Measurements from ENCODE around the gene TBC1D12. TPM values are rescaled to one million over a fixed set of nuclear protein-coding genes. Genes with fewer than 3 reads are reported as not detected.

The TBC1D12 gene
- total RNA-seq, result 10 to 100 TPM; 20.7 to 26.7 TPM

- TF ChIP-seq, protein P1, sequence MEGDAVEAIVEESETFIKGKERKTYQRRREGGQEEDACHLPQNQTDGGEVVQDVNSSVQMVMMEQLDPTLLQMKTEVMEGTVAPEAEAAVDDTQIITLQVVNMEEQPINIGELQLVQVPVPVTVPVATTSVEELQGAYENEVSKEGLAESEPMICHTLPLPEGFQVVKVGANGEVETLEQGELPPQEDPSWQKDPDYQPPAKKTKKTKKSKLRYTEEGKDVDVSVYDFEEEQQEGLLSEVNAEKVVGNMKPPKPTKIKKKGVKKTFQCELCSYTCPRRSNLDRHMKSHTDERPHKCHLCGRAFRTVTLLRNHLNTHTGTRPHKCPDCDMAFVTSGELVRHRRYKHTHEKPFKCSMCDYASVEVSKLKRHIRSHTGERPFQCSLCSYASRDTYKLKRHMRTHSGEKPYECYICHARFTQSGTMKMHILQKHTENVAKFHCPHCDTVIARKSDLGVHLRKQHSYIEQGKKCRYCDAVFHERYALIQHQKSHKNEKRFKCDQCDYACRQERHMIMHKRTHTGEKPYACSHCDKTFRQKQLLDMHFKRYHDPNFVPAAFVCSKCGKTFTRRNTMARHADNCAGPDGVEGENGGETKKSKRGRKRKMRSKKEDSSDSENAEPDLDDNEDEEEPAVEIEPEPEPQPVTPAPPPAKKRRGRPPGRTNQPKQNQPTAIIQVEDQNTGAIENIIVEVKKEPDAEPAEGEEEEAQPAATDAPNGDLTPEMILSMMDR (IDR thresholded peaks at IDR 0.05), result no peak
- no peaks in the 10 kb centered on the region for H3K27me3 ChIP-seq (replicated peaks; ENCODE audit: insufficient read depth)
- peak within 1 kb of the TSS; percentile 86 to 94 for H3K27ac ChIP-seq
- DNase-seq (ENCODE audit: low spot score), result peak; percentile 78
- ATAC-seq (ENCODE audit: insufficient number of reproducible peaks, low FRiP score, low read depth), result peak; percentile 90
- peak within 1 kb of the TSS; percentile 98 for H3K4me3 ChIP-seq
- no peaks in the 10 kb centered on the region for H3K9me3 ChIP-seq
- H3K4me1 ChIP-seq (ENCODE audit: control insufficient read depth in 1 of 2, low read depth in 2 of 2), result peaks cover 11 to 26% of the 10 kb centered on the region in 2 donors
- H3K36me3 ChIP-seq, result no peaks in the 10 kb centered on the region
Measured at GRCh38 chr10:94402204-94402842, at the start of gene TBC1D12. TBC1D12 (plus strand) TSS chr10:94402541; CDS start chr10:94402614, 73 bp downstream.

DNA sequence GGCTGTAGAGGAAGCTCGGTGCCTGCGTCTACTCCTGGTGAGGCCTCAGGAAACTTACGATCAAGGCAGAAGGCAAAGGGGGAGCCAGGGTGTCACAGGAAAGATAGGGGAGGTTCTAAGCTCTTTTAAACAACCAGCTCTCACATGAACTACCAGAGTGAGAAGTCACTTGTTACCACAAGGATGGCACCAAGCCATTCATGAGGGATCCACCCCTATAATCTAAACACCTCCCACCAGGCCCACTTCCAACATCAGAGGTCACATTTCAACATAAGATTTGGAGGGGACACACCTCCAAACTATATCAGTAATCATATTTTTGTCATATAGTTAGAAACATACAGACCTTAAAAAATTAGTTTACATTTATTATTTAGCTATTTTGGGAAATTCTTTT lies 49.0 kb upstream of the TBC1D12 start:
- no peak for ATAC-seq (ENCODE audit: insufficient number of reproducible peaks, low FRiP score, low read depth)
- TF ChIP-seq, protein P1 (IDR thresholded peaks at IDR 0.05), result no peak
- Histone ChIP-seq H3K27ac (no peak overlapping the region), H3K4me3 (no peak overlapping the region), H3K27me3 (replicated peaks; ENCODE audit: insufficient read depth) (no peaks in the 10 kb centered on the region), H3K4me1 (ENCODE audit: control insufficient read depth in 1 of 2, low read depth in 2 of 2) (no peaks in the 10 kb centered on the region), H3K9me3 (no peaks in the 10 kb centered on the region), H3K36me3 (peaks cover 10% of the 10 kb centered on the region)
- DNase-seq (ENCODE audit: low spot score), result no peak

GRCh38 chr10:94355841-94356240 lies 46.5 kb upstream of the TBC1D12 start:
- Histone ChIP-seq H3K27ac (no peak overlapping the region), H3K27me3 (replicated peaks; ENCODE audit: insufficient read depth) (no peaks in the 10 kb centered on the region), H3K4me3 (no peak overlapping the region), H3K36me3 (peaks cover 10% of the 10 kb centered on the region), H3K4me1 (ENCODE audit: control insufficient read depth in 1 of 2, low read depth in 2 of 2) (no peaks in the 10 kb centered on the region), H3K9me3 (no peaks in the 10 kb centered on the region)
- no peak for ATAC-seq (ENCODE audit: insufficient number of reproducible peaks, low FRiP score, low read depth)
- TF ChIP-seq, protein P1 (IDR thresholded peaks at IDR 0.05), result no peak
- DNase-seq (ENCODE audit: low spot score), result no peak

DNA sequence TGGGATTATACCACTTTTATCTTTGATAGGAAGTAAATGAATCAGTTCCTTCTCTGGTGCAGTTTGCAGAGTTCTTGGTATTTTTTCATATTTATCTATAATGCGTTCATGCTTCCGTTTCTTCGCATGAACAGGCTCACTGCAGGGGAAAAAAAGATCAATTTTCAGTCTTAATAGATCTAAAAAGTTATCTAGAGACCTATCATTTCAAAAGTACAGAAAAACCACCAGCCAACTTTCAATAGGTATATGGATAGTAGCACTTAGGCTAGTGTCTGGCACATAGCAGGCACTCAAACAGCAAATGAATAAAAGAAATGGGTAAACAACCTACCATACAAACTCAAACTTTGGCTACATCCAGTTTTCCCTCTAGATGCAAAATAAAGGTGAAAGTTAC lies 45.1 kb upstream of the TBC1D12 start:
- peaks cover 3% of the 10 kb centered on the region for H3K36me3 ChIP-seq
- no peak for DNase-seq (ENCODE audit: low spot score)
- no peaks in the 10 kb centered on the region for H3K9me3 ChIP-seq
- no peak overlapping the region for H3K27ac ChIP-seq
- H3K4me3 ChIP-seq, result no peak overlapping the region
- ATAC-seq (ENCODE audit: insufficient number of reproducible peaks, low FRiP score, low read depth), result no peak
- H3K4me1 ChIP-seq (ENCODE audit: control insufficient read depth in 1 of 2, low read depth in 2 of 2), result peaks cover 11 to 12% of the 10 kb centered on the region in 2 donors
- H3K27me3 ChIP-seq (replicated peaks; ENCODE audit: insufficient read depth), result no peaks in the 10 kb centered on the region
- TF ChIP-seq, protein P1 (IDR thresholded peaks at IDR 0.05), result no peak

DNA sequence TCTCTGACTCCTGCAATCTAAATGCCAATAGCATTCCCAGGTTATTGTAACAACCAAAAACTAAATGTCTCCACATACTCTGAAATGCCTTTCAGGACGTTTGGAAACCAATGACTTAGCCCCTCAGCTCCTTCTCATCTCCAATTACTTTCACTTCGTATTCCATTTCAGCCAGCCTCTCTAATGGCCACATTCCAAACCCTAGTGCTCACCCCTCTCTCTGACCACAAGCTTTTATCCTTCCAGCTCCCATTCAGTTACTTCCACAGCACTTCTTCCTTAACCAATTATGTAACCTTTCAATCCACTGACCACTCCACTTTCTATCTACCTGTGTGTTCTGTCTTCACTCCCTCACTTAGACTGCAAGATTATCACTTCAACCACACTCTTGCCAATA lies 43.9 kb upstream of the TBC1D12 start:
- no peaks in the 10 kb centered on the region for H3K27me3 ChIP-seq (replicated peaks; ENCODE audit: insufficient read depth)
- ATAC-seq (ENCODE audit: insufficient number of reproducible peaks, low FRiP score, low read depth), result no peak
- H3K9me3 ChIP-seq, result no peaks in the 10 kb centered on the region
- TF ChIP-seq, protein P1 (IDR thresholded peaks at IDR 0.05), result no peak
- peaks cover 3% of the 10 kb centered on the region for H3K36me3 ChIP-seq
- peaks cover 13 to 16% of the 10 kb centered on the region in 2 donors for H3K4me1 ChIP-seq (ENCODE audit: control insufficient read depth in 1 of 2, low read depth in 2 of 2)
- DNase-seq (ENCODE audit: low spot score), result no peak
- H3K4me3 ChIP-seq, result no peak overlapping the region
- H3K27ac ChIP-seq, result no peak overlapping the region

All from thoracic aorta (tissue), 2 donors.